Activated CD8-positive, alpha-beta memory T cell treated with anti-CD3 and anti-CD28 coated beads, Interleukin-2, amount 50 U/mL, for 24 hours (primary cell): ENCODE results near the gene SPNS3.

ENCODE experiments used
- DNase-seq: peaks from one replicate; pipeline ENCODE4 v3.0.0-alpha.2; 2020; ENCODE audit errors: extremely low read depth

Gene SPNS3

DNA sequence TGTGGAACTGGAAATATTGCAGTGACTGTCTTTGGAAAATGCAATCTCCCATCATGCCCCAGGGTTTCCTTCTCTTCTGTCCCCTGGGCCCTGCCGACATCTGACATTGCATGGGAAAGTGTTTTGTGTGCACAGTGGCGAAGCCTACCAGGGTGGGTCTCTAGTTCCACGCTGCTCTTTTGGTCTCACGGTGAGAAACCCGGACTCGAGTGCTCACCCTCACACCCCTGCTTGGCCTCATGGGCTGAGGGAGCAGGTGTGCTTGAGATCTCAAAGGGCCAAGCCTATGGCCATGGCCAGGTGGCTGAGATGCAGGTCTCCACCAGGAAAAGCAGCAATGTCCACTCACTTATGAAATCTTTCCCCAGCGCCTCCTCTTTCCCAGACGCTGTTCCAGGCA, 32.0 kb downstream of the SPNS3 start:
- no peak for DNase-seq

GRCh38 chr17:4467287-4467686, 33.5 kb downstream of the SPNS3 start:
- no peak for DNase-seq

GRCh38 chr17:4469552-4469951, 35.8 kb downstream of the SPNS3 start:
- no peak for DNase-seq

GRCh38 chr17:4472286-4472685, 38.5 kb downstream of the SPNS3 start:
- DNase-seq, result no peak

DNA sequence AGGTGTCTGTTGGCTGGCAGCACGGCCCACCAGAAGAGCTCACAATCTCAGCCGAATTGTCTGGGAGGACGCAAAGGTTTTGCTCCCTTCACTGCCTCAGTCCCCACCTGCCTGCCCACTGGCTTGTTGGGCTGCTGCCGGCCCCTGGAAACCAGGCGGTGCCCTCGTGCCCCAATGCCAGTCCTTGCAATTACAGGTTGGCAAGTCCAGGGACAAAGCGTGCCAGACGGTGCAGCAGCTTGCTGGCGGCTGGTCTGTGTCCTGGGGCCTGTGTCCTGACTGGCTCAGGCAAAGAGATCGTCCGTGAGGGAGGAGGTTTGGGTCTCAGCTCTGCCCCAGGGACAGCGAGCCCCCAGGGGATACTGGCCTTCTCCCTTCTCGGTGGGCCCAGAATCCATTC, 40.4 kb downstream of the SPNS3 start:
- no peak for DNase-seq

GRCh38 chr17:4475001-4475400, 41.3 kb downstream of the SPNS3 start:
- DNase-seq, result no peak

GRCh38 chr17:4475463-4475862, 41.7 kb downstream of the SPNS3 start:
- no peak for DNase-seq

- no peak for DNase-seq
Measured at GRCh38 chr17:4476017-4476416, 42.3 kb downstream of the SPNS3 start.

DNA sequence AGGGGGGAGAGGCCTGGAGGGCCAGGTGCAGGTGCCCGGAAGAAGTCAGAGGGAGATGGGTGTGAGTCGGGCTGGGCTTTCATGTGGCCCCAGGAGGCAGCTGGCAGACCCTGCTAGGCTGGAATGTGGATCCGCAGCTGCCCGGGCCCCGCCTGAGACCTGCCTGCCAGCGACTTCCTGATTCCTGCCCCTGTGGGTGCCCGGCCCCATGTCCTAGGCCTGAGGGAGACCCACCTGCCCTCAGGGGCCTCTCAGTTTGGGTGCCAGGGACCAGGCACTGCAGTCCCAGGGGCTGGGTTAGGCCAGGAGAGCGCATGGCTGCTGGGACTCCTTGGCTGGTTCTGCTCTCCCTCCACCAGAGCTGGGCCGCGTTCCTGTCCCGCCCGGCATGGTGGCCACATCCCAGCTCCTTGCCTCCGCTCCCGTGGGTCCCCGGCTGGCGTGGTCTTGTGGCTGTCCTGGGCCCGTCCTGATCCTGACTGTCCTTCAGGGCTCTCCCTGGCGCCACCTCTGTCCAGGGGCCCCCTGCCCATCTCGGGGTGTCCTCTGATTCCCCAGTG, 42.9 kb downstream of the SPNS3 start:
- DNase-seq, result no peak

- no peak for DNase-seq
Measured at GRCh38 chr17:4477255-4477791, 43.6 kb downstream of the SPNS3 start.

- DNase-seq, result no peak
Measured at GRCh38 chr17:4478318-4478830, 44.6 kb downstream of the SPNS3 start.

DNA sequence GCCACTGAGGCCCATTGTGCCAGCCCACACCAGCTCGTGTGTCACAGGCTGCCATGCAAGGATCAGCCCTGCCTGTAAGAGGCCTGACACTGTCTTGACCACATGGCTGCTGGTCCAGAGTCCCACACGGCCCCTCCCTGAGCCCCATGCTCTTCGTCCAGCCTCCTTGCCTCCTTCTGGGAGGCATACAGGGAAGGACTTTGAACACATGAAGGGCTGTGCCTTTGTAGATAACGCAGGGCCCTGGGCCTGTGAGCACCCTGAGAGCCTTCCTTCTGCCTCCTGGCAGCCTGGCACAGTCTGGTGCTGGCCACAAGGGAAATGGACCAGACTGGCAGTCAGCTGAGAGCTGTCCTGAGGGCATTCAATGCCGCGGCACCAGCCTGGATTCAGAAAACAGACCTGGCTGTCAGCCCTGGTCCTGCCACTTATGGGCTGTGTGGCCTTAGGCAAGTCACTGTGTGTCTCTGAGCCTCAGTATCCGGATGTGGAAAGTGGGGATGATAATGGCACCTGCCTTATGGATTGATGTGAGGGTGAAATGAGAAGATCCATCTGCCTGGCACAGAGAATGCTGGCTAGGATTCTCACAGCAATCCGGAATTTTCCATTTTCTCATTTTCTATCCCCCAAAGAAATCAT, 45.7 kb downstream of the SPNS3 start:
- DNase-seq, result no peak

GRCh38 chr17:4479982-4480751, 46.4 kb downstream of the SPNS3 start:
- no peak for DNase-seq

GRCh38 chr17:4480929-4481898, 47.5 kb downstream of the SPNS3 start:
- peak; percentile 10 for DNase-seq

DNA sequence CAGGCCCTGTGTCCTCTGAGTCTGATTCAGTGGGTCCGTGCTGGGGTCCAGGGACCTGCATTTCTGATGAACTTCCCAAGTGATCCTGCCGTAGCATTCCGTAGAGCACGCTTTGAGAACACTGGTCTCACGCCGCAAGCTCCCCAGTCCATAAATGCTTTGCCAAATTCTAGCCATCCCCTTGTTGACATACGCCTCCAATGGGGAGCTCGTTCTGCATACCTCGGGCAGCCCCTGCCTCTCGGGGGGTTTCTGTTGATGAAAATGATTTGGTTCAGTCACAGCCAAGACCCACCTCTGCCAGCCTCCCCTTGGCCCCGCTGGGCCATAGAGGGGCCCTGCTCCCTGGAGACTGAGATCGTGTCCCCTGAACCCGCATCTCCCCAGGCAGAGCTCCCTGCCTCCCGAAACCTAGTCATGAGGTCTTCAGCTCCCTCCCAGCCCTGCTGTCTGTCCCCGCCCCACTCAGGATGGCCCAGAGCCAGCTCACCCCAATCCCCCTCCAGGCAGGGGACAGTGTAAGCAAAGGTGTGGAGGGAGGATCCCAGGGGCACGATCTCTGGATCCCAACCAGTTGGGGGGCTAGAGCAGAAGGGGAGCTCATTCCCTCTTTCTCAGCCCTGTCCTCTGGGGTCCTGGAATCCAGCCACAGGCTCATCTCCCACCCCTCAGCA, 48.7 kb downstream of the SPNS3 start:
- DNase-seq, result no peak

DNA sequence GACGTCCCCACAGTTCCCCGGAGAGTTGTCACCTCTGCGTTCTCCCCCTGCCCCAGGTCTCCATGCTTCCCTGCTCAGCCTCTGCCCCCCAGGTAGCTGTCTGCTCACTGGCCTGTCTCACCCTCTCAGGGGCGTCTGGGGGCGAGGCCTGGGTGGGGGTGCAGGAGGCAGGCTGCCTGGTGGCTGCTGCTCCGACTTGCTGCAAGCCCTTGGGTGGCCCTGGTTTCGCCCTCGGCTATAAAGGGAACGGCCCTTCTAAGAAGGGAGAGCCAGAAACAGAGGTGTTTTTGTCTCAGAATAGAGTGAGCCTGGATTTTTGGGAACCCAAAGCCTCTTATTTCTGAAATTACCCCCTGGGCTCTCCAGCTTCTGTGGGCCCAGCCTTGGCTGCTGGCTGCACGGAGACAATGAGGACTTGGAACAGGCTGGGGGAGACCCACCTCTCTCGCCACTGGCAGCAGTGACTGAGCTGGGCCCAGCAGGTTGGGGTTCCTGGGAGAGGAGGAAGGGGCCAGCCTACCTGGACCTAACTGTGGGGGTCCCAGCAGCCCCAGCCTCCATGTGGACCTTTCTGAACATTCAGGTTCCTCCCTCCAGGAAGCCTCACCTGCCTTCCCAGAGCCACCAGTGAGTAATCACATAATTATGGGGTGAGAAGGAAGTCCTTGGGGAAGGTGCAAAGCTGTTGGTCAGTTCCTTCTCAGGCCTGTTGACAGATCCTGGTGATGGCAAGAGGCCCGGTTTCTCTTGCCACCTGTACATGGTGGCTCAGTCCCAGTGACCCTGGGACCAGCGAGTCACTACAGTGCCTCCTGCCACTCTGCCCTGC, 49.5 kb downstream of the SPNS3 start:
- no peak for DNase-seq

DNA sequence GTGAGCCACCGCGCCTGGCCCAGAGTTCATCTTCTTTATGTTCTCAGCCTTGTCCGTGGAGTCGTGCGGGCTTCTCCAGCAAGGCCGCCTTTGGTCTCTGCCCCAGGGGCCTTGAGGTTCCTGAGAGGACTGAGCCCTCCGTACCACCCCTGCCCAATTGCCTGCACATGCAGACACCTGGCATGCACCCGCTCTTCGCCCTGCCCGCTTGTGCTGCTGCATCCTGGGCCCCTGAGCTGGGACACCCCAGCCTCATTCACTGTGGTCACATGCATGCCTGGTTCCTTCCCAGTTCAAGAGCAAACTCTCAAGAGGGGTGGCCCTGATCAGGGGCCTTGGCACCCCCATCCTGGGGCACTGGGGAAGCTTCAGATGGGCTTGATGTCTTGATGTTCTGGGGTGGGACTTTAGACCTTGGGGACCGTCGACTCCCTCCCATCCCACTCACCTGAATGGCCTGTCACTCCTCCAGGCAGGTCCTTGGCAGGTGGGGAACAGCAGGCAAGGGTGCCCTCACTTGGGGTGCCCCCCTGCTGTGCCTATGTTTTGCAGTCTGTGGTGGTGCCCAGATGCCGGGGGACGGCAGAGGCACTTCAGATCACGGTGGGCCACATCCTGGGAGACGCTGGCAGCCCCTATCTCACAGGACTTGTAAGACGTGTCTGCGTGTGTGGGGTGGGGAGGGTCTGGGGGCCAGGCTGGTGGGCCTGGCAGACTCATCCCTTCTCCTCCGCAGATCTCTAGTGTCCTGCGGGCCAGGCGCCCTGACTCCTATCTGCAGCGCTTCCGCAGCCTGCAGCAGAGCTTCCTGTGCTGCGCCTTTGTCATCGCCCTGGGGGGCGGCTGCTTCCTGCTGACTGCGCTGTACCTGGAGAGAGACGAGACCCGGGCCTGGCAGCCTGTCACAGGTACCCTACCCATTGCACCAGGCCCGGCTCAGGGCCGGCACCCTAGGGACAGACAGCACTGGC, 52.2 kb downstream of the SPNS3 start:
- DNase-seq, result no peak

DNA sequence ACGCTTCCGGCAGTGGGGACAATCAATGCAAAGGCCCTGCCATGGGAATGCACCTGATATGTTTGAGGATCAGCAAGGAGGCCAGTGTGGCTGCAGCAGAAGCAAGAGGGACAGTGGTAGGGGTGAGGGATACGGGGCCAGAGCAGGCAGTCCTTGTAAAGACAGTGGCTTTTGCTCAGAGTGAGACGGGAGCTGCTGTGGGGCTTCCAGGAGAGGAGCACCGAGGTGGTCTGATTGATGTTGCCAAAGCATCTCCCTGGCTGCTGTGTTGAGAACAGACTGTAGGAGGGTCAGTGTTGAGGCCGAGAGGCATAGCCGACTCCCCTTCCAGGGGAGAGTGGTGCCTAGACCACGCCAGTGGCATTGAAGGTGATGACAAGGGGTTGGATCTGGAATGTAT, 53.6 kb downstream of the SPNS3 start:
- no peak for DNase-seq
